Activated T-helper 1 cell treated with Interleukin-2 at 50 U/mL for 16 hours (primary cell): ENCODE results near the gene DIAPH2.
"Not testable (repeated sequence)": the region's sequence is repeated elsewhere in the genome, so short reads cannot be mapped to it uniquely, and the experiment has no call there.

ENCODE experiments used
- DNase-seq: peaks from one replicate; pipeline ENCODE4 v3.0.0-alpha.2; 2020; ENCODE audit warnings: low read depth

Gene DIAPH2

DNA sequence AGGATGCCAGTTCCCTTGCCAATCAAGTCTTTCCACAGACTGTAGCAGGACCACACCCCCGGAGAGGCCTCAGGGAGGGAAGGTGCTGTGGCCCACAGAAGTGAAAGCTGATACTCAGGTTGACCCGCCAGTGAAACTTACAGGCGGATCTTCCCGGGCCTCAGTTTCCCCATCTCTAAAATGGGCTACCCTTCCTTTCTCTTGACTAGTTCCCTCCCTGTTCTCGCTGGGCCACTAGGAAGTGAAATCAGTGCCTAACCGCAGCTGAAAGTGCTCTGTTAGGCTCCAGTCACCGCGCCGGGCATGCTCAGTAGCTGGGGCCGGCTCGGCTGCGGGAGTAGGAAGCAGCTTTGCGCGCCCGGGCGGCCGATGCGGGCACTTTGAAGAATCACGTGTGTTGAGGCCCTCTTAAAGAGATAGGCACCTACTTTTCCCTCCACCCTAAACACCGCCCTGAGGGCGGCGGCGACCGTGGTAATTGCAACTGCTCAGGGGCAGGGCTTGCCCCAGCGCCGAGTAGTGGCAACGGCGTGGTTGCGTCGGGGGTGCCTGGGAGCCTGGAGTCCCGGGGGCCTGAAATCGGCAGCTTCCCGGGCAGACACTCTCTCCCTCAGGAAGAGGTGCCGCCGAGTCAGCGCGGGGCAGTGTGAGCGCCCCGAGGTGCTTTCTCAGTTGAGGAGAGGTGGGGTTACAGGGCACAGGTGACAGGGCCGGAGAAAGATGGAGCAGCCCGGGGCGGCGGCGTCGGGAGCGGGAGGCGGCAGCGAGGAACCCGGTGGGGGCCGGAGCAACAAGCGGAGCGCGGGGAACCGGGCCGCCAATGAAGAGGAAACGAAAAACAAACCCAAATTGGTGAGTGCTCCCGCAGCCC, at the start of gene DIAPH2:
Gene DIAPH2 (plus strand): TSS at position 504 of the 871 bp plus-strand sequence.
- peak; percentile 57 for DNase-seq

DNA sequence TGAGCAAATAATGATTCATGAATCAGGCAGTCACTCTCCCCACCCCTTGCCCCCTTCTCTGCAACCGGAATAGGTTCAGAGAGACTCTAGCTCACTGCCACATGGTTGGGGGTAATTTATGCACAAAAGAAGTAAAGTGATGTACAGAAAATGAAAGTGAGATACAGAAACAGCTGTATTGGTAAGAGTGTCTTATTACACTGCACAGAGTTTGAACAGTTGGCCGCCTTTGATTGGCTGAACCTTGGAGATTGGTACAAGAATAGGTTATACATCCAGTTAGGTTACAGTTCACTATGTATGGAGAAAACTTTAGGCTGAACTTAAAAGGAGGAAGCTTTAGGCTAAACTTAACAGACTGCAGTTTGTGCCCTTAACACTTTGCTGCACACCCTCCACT, 34.6 kb upstream of the DIAPH2 start:
- DNase-seq = no peak

DNA sequence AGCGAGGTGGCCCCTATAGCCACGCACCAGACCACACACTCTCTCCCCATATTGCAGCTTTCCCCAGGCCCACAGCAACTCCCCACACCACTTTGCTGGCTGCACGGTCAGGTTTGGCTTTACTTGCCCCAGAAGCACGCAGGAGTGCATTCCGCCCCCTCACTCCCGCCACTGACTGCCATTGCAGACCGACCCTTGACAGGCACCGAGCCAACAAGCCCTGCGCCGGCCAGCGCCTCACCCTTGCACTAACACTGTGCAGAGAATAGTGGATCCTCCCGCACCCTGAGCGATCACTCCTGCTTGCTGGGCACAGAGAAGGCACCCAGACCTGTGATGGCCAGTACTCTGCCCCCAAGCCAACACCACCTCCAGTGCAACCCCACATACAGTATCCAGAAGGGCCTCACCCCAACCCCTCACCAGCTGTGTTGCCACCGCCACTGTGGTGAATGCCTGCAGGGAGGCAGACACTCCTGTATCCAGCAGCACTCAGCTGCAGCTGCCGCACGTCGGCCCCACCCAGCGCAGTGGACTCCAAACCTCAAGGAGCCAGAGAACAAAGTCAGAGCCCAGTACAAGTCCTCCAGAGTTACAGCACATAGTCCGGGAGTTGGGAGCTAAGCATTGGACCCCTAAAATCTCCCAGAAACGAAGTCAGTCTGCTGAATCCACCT, 28.6 kb upstream of the DIAPH2 start:
- DNase-seq = no peak

DNA sequence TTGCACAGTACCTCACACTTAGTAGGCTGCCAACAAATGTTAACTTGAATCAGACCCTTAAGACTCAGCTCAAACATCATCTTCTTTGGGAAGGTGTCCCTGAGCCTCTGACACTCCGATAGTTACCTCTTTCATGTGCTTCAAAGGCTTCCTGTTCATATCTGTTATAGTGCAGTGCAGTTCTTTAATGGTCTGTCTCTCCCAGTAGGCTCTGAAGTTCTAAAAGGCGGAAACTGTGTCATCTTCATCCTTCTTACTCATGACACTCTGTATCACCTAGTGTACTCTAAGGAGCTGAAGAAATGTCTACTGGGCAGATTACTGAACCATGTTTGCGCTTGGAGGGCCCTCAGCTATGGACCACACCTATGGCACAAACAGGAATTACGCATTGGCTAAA, 2.1 kb upstream of the DIAPH2 start:
- no peak for DNase-seq

DNA sequence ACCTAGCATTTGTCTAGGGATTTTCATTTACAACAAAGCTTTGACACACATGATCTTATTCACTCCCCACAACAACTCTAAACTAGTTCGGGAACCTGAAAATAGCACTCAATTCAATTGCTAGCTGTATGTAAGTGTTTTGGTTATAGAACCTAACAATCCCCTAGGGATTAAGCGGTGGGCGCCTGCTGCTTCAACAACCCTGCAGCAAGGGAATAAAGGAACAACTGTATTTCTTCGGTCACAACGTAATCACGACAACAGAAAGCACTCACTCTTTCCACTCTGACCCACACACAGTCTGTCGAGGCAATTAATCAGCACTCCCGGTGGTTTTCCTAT, 674 bp upstream of the DIAPH2 start:
- DNase-seq = no peak

DNA sequence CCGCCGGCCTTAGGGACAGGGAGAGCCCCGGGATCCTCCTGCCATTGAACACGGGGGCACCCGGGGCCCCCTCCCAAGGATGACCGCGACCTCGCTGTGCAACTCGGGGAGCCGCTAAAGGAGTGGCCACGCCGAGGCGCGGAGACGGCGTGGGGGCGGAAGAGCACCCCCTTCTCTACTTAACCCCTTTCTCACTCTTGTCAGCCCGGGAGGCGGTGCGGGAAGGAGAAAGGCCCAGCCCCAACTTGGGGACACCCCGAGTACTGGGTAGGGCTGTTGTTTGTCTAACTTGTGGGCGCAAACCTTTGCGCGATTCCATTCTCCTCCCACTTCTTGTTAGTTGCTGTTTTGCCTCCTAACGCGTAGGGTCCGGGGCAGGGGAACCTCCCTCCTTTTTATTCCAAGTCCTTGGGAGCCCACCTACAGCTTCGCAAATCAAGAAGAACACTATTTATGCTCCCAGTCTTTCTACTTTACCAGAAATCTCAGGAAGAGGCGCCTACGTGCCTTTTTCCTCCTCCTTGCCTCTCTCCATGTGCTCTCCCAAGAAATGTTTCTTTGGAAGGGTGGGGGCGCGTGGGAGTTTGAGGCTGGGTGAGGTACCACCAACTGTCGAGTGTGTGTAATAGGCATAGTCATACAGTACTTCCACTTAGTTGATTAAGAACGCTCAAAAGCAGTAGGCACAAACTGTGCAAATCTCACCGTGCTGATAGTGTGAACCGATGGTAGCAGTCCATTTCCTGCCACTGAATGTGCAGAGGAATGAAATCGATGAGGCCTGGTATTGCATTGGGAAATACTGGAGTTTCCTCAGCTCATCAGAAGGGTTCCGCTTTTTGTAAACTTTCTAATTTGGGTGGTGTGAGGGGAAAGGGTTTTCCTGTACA, 813 bp downstream of the DIAPH2 start:
- peak; percentile 5 for DNase-seq

DNA sequence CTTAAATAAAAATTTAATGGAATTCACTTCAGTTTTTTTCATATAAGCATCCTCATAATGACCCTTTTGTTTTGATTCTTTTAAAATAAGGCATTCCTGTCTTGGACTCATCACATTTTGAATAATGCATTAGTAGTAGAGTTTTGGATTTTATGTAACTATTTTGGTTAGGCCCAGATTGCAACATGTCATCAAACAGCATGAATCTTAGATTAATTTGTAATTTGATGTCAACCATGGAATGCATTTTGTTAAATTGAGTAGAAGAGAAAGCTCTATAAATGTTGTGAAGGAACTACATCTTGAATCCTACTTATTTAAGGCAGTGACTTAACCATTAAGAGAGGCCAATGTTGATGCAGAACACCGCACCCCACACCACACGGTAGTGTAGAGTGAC, 3.1 kb downstream of the DIAPH2 start:
- DNase-seq = no peak

DNA sequence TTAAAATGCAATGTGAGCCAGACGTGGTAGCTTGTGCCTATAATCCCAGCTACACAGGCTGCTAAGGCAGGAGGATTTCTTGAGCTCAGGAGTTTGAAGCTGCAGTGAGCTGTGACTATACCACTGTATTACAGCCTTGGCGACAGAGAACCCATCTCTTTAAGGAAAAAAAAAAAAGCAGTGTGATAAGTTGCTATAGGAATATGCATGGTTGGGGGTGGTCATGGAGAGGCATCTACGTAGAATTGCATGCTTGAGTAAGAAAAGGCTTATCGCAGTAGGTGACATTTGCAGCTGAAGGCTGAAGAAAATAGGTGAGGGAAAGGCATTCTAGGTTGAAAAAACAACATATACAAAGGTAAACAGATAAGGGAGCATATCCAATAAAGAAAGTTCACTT, 4.1 kb downstream of the DIAPH2 start:
- no peak for DNase-seq

DNA sequence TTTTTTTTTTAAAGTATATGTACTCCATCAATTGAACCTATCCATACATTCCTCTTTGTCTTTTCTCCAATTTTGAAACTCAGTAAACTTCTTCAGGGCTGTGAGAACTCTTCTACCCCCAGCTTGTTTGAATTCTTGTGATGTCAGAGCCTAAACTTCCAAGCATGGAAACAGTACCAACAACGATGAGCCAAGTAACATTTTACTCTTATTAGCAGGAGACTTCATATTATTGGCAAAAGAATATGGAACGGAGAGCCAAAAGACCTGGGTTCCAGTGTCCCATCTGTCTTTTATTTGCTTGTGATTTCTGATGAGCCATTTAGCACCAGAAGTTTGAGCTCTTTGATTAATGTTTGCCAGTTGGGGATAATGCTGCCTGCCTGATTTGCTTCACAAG, 5.3 kb downstream of the DIAPH2 start:
- DNase-seq = no peak

DNA sequence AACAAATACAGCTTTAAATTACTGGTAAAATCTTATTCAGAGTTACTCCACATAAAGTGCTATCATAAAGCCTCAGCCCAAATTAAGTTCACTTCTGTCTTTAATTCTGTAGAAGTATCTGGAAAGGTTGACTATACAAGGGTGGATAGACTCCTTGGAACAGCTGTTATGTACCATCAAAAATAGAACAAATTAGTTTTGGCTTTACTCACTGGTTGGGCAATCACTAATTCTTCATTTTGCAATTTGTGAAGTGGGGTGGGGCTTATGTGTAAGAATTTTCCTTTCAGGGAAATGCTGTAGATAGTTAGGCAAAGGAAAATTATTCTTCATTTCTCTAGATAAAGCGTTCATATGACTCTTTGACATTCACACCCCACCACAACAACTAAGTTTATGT, 7.8 kb downstream of the DIAPH2 start:
- no peak for DNase-seq

DNA sequence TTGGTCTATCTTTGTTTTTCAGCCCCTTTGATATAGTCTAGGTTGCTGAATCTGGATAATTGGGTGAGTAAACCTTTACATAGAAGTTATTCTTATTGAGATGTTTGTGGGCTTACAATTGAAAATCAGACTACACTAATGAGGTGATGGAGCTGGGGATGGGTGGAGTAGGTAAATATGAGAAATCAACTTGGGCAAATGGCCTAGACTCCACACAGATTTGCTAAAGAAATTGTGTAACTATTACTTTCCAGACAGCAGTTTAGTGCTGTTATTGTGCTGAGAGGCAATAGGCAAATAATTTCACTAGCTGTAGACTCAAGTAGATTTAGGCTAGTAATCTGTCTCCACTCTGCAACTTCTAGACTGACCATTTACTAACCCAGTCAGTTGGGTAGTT, 8.2 kb downstream of the DIAPH2 start:
- DNase-seq = no peak

DNA sequence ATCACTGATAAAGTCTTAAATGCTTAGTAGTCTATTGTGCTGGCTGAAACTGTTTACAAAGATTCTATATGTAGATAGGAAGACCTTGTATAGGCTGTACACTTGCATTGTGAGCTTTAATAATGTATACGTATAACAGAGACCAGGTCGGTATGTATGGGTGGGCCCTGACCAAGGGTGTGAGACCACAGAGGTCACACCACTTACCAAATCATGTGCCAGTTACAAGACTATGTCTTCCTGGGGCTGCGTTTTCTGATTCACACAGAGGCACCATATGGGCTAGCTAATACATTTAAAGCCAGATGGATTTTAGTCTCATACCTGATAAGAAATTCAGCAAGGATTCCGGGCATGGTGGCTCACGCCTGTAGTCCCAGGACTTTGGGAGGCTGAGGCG, 8.8 kb downstream of the DIAPH2 start:
- no peak for DNase-seq

DNA sequence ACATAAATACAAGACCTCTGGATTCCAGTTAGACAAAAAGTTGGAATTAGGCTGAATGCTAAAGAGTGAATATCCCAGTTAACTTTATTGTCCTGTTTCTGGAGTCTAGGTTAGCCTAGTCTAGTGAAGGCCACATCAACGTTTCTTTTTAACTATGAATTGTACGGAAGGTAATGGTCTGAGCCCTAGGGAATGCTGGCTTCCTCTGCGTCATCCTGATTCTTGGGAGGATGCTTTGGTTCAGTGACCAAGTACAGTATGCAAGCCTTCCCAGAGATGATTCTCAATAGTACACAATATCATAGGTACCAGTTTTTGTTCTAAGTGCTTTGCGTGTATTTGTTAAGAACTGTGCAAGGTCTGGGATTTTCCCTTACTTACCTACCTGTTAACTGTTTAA, 11.8 kb downstream of the DIAPH2 start:
- no peak for DNase-seq

DNA sequence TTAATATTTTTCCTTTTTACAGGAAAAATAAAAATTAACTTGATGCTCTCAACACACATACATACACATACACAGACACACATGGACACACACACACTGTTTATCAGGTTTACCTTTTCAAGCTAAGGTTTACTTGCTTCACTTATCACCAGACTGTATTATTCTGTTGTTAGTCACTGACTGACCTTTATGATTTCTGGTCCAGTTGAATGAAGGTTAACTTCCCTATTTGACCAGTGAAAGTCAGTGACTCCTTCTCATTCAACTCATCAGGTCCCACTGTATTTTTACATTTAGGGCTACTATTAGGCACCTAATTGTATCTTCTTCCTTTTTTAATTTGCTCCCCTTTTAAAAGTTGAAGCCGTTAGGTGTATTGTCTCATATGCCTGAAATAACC, 16.0 kb downstream of the DIAPH2 start:
- DNase-seq = no peak

DNA sequence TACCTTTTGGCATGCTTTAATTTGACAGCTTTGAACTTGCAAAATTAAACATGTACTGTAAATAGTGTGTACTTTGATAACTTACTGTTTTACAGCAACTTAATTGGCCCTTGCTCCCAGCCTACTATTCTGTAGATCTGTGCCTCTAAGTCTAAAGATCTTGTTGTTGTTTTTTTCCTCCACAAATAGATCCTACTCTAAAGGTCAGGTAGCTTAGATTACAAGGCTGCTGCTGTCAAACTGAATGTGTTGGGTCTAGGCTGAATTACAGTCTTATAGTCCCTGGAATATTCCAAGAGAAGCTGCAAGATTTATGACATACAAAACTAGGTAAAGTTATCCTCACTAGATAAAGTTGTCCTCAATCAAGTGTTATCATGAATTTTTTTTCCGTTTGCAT, 18.7 kb downstream of the DIAPH2 start:
- no peak for DNase-seq

DNA sequence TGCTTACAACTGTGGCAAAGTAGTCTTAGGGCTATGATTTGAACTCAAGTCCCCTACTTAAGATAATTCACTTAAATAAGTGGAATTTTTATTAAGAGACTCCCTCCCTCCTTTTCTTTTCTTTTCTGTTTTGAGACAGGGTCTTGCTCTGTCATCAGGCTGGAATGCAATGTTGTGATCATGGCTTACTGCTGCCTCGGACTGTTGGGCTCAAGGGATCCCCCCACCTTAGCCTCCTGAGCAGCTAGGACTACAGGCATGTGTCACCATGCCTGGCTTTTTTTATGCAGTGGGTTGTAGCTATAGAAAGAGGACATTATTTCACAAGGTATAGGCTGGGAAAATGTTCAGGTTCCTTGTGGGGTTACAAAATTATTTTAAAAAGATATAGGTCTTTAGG, 19.2 kb downstream of the DIAPH2 start:
- DNase-seq = no peak

DNA sequence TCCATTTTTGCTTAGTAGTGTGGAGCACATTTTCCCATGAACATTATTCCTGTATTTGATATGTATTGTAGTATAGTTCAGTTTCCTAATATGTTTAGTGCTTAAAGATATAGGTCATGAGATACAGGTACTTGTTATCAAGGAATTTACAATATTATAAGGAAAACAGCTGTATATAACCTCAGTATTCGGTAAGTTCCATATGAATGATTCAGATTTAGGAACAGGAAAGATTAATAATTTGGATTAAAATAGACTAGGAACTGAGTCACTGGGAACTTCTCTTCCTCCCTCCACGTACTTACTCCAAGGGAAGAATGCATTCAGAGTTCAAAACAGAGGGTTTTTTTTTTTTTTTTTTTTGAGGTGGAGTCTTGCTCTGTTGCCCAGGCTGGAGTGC, 20.0 kb downstream of the DIAPH2 start:
- no peak for DNase-seq

DNA sequence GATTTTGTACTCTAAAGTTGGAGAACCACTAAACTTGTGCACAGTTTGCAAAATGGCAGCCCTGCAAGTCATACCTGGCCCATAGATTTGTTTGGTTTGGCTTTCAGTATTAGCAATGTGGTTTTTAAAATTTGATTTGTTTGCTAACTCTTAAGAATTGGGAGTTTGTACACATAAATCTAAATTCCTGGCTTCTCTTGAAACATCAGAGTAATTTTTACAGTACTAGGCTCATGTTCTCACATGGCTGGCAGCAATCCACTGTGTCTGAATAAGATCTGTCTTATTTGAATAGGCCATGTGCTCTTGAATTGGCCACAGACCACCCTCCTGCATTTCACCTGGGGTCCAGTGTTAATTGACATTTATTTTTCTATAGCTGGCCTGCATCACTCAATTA, 21.3 kb downstream of the DIAPH2 start:
- DNase-seq = no peak

DNA sequence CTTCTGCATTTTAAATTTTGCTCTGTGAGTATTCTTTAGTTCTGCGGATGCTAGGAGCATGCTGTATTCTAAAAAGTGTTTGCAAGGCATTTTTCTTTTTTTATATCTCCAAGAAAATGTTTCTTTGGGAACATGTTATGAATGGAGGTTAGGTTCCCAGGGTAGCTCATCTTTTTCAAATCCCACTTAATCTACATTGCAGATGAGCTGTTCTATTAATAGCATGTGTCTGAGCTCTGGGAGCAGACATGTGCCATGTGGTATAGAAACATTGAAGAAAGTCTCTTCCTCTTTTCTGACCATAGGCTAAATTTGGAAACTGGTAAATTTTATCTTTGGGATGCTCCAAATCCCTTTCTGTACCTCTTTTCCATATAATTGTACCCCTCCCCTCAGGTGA, 23.2 kb downstream of the DIAPH2 start:
- DNase-seq = no peak

DNA sequence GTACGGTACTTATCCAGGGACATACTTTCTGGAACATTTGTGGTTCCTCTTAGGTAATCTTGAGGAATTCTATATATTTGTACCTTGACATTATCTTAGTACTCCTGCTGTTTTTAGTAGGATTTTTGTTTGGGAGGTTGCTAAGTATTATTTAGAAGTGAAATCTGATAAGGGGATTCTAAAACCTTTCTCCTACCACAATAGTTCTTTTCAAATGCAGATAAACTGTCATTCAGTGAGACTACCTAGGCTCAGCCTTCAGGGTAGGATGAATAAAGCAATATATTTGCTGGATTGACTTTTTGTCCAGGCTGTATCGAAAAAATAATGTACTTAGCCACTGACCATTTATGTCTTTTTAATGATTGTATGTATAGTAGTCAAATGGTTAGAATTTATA, 25.4 kb downstream of the DIAPH2 start:
- no peak for DNase-seq

DNA sequence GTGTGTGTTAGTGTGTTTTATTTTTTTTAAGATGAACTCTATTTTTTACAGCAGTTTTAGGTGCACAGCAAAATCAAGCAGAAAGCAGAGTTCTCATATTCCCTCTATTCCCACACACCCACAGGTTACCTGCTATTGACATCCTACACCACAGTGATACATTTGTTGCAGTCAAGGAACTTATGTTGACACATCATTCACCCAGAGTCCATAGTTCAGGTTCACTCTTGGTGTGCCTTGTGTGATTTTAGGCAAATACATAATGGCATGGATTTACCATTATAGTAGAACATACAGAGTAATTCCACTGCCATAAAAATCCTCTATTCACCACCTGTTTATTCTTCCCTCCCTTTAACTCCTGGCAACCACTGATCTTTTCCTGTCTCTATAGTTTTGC, 28.7 kb downstream of the DIAPH2 start:
- no peak for DNase-seq

DNA sequence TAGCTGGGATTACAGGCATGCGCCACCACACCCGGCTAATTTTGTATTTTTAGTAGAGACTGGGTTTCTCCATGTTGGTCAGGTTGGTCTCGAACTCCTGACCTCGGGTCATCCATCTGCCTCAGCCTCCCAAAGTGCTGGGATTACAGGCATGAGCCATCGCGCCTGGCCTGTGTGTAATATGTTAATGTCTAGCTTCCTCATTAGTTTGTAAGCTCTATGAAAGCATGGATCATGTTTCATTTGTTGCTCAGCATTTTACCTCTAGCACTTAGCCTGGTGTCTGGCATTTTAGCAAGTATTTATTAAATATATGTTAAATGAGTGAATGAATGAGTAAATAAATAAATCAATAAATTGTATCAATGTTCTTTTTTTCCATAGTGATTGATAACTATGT, 29.8 kb downstream of the DIAPH2 start:
- DNase-seq = not testable (repeated sequence)

DNA sequence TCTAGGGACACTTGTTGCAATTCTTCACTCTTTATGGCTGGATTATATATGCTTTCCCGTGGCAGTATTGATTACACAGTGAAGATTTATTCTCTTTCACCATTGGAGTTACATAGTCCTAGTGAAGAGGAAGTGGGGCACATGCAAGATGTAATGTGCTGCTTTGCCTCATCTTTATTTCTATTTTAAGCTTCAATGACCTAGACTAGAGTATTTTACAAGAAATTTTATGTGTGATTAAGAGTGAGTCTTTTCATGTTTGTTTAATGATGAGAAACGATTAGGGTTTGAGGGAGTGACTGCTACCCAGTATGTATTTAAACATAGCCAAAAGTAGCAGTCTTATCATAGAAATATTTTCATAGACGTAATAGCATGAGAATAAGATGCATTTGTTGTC, 30.8 kb downstream of the DIAPH2 start:
- DNase-seq = no peak
